HepG2 (cell line): Measurements from ENCODE around the gene ABHD17A. TPM values are rescaled to one million over a fixed set of nuclear protein-coding genes. Genes with fewer than 3 reads are reported as not detected.

Experiments used
- ASH2L ChIP-seq: fragments of 300-600, 200-600 bp; sonication (generic); IDR thresholded peaks from 2 replicates; pipeline ENCODE4 v1.7.0; 2017; ENCODE audit warnings: low read depth, mild to moderate bottlenecking, moderate library complexity, mixed read lengths, low read length; ENCODE audit not compliant: insufficient read length
- HIVEP1 ChIP-seq: sonication (generic); formaldehyde crosslinking; IDR thresholded peaks from 2 replicates; pipeline ENCODE4 v1.4.0; 2020; ENCODE audit warnings: mild to moderate bottlenecking, missing genetic modification reagents
- HNF1A ChIP-seq, 2 experiments: sonication (generic) in 1 of 2; formaldehyde crosslinking in 1 of 2; IDR thresholded peaks; 2 replicates each; pipeline versions ENCODE4 v1.4.0 to v1.6.1; 2016 to 2020; ENCODE audit warnings: borderline replicate concordance in 1 of 2, low read depth in 1 of 2, mild to moderate bottlenecking in 1 of 2, missing genetic modification reagents in 1 of 2
- MIER3 ChIP-seq: IDR thresholded peaks from 2 replicates; pipeline ENCODE4 v1.6.1; 2016; ENCODE audit warnings: missing compliant biosample characterization, borderline replicate concordance
- SAFB2 ChIP-seq: sonication (generic); formaldehyde crosslinking; IDR thresholded peaks from 2 replicates; pipeline ENCODE4 v1.5.1; 2020; ENCODE audit warnings: missing genetic modification reagents, low read depth, mild to moderate bottlenecking, borderline replicate concordance
- SP1 ChIP-seq, 2 experiments: fragments of 450-650 bp in 1 of 2; sonication (generic) in 1 of 2; formaldehyde crosslinking in 1 of 2; IDR thresholded peaks; 2 replicates each; pipeline versions ENCODE4 v1.4.0 to v1.6.1; 2016 to 2020; ENCODE audit warnings: missing genetic modification reagents in 1 of 2
- ZBTB10 ChIP-seq: sonication (generic); formaldehyde crosslinking; IDR thresholded peaks from 2 replicates; pipeline ENCODE4 v1.4.0; 2020; ENCODE audit warnings: missing genetic modification reagents, borderline replicate concordance
- ZNF24 ChIP-seq: fragments of 450-650 bp; IDR thresholded peaks from 2 replicates; pipeline ENCODE4 v1.6.1; 2017; ENCODE audit warnings: antibody characterized with exemption, mild to moderate bottlenecking
- ZNF513 ChIP-seq: sonication (generic); formaldehyde crosslinking; conservative IDR thresholded peaks from 2 replicates; pipeline ENCODE4 v1.5.0; 2020; ENCODE audit warnings: missing genetic modification reagents
- ZNF549 ChIP-seq: sonication (generic); formaldehyde crosslinking; IDR thresholded peaks from 2 replicates; pipeline ENCODE4 v1.5.0; 2020; ENCODE audit warnings: missing genetic modification reagents
- ZNF773 ChIP-seq: sonication (generic); formaldehyde crosslinking; IDR thresholded peaks from 2 replicates; pipeline ENCODE4 v1.4.0; 2020; ENCODE audit warnings: missing genetic modification reagents, borderline replicate concordance
- polyA plus RNA-seq, 8 experiments: library from polyadenylated mRNA; depleted of rRNA in 3 of 8; stranded (reverse) in 7 of 8; unstranded in 1 of 8; fragments of >200 nt; fragmentation: Illumina TruSeq in 4 of 8; extraction: Trizol in 4 of 8; gene quantifications; 2 replicates each; pipeline versions ENCODE4 v1.2.1 to v1.2.3, GENCODE V29; 2011 to 2016; ENCODE audit warnings: low read depth in 4 of 8, missing spikeins in 1 of 8, mixed read lengths in 1 of 8; ENCODE audit not compliant: insufficient read depth in 1 of 8
- total RNA-seq, 5 experiments: library from RNA; depleted of rRNA; stranded (reverse); fragments of >200 nt; fragmentation: Illumina TruSeq; extraction: Trizol; gene quantifications; 2 replicates each; pipeline ENCODE4 v1.2.3, GENCODE V29; 2016; ENCODE audit warnings: low read depth in 1 of 5
- TF ChIP-seq, protein P1 (sequence below): IDR thresholded peaks from 2 replicates; pipeline ENCODE4 v1.6.1; 2016; ENCODE audit warnings: mild to moderate bottlenecking
- TF ChIP-seq, protein P2 (sequence below), 2 experiments: IDR thresholded peaks; 2 replicates each; pipeline ENCODE4 v1.6.1; 2011 to 2012; ENCODE audit warnings: low read length in 2 of 2, borderline replicate concordance in 1 of 2, low read depth in 1 of 2, mild to moderate bottlenecking in 1 of 2, moderate library complexity in 1 of 2

The ABHD17A gene
- total and polyA plus RNA-seq, 2 of the 13 experiments (the other 11 are each of a cell fraction or from before 2014, with no cell fraction given): 27.7 to 40.8 TPM

DNA sequence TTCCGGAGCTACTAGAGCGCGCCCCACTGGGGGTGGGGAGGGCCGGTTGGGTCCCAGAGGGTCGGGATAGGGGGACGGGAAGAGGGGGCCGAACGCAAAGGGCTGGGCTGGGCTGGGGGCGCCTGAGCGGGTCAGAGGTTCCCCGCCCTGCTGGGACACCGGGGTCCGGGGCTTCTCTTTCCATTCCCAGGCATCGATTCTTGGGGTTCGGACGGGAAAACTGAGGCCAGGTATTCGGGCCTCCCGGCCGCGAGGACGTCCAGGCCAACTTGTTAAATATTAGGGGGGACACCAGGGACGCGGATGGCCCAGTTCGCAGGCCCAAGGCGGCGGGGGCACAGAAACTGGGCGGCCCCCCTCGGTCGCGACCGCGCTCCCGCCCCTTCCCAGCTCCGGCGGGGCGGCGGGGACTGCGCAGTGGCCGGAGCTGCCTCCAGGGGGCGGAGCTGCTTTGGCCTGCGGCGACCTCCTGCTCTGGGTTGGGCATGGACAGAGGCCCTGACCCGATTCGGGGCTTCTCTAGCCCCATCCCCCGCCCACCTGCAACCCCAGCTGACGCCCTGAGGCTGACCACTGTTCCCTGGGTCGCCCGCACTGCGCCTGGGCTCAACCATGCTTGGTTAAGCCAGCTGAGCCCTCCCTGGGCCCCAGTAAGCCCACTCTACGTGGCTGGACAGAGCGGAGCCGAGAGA is 20.7 kb downstream of the ABHD17A start (continued):
- TF ChIP-seq ZNF773 (CRISPR knock-in tag): no peak
- no peak for TF ChIP-seq HNF1A (IDR thresholded peaks at IDR 0.05; ENCODE audit: low read depth)
- TF ChIP-seq HNF1A (CRISPR knock-in tag; IDR thresholded peaks at IDR 0.05; ENCODE audit: borderline replicate concordance): no peak
- 0 out of 2 replicates have a peak, but pooled peaks have one; percentile 16 for TF ChIP-seq MIER3 (CRISPR knock-in tag)
- TF ChIP-seq HIVEP1 (CRISPR knock-in tag): no peak
- TF ChIP-seq ZNF24: no peak
- TF ChIP-seq ZBTB10 (CRISPR knock-in tag): no peak
- no peak for TF ChIP-seq SP1 (IDR thresholded peaks at IDR 0.05)
- TF ChIP-seq SP1 (CRISPR knock-in tag; IDR thresholded peaks at IDR 0.05): peak; percentile 72
- TF ChIP-seq, protein P1, sequence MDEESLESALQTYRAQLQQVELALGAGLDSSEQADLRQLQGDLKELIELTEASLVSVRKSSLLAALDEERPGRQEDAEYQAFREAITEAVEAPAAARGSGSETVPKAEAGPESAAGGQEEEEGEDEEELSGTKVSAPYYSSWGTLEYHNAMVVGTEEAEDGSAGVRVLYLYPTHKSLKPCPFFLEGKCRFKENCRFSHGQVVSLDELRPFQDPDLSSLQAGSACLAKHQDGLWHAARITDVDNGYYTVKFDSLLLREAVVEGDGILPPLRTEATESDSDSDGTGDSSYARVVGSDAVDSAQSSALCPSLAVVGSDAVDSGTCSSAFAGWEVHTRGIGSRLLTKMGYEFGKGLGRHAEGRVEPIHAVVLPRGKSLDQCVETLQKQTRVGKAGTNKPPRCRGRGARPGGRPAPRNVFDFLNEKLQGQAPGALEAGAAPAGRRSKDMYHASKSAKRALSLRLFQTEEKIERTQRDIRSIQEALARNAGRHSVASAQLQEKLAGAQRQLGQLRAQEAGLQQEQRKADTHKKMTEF: peak; percentile 77; the same call in 1 of the 2 replicates
- TF ChIP-seq SAFB2: no peak
- no peak for TF ChIP-seq ZNF549 (CRISPR knock-in tag)
- TF ChIP-seq, protein P2, sequence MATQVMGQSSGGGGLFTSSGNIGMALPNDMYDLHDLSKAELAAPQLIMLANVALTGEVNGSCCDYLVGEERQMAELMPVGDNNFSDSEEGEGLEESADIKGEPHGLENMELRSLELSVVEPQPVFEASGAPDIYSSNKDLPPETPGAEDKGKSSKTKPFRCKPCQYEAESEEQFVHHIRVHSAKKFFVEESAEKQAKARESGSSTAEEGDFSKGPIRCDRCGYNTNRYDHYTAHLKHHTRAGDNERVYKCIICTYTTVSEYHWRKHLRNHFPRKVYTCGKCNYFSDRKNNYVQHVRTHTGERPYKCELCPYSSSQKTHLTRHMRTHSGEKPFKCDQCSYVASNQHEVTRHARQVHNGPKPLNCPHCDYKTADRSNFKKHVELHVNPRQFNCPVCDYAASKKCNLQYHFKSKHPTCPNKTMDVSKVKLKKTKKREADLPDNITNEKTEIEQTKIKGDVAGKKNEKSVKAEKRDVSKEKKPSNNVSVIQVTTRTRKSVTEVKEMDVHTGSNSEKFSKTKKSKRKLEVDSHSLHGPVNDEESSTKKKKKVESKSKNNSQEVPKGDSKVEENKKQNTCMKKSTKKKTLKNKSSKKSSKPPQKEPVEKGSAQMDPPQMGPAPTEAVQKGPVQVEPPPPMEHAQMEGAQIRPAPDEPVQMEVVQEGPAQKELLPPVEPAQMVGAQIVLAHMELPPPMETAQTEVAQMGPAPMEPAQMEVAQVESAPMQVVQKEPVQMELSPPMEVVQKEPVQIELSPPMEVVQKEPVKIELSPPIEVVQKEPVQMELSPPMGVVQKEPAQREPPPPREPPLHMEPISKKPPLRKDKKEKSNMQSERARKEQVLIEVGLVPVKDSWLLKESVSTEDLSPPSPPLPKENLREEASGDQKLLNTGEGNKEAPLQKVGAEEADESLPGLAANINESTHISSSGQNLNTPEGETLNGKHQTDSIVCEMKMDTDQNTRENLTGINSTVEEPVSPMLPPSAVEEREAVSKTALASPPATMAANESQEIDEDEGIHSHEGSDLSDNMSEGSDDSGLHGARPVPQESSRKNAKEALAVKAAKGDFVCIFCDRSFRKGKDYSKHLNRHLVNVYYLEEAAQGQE (IDR thresholded peaks at IDR 0.05; ENCODE audit: borderline replicate concordance in 1 of 2, low read depth in 1 of 2, low read length in 2 of 2): no peak
- peak; percentile 47 for TF ChIP-seq ASH2L
- TF ChIP-seq ZNF513: no peak
